Measurements from ENCODE around the gene DUS4L.

Gene DUS4L

GRCh38 chr7:107580716-107581383 lies 17.1 kb downstream of the DUS4L start:
- no peak for DNase-seq

GRCh38 chr7:107581387-107582013 lies 17.7 kb downstream of the DUS4L start:
- no peak for DNase-seq

- no peak for DNase-seq
These were observed 19.1 kb downstream of the DUS4L start for GRCh38 chr7:107582875-107583274.

GRCh38 chr7:107584716-107585115 lies 20.9 kb downstream of the DUS4L start:
- DNase-seq: no peak

DNA sequence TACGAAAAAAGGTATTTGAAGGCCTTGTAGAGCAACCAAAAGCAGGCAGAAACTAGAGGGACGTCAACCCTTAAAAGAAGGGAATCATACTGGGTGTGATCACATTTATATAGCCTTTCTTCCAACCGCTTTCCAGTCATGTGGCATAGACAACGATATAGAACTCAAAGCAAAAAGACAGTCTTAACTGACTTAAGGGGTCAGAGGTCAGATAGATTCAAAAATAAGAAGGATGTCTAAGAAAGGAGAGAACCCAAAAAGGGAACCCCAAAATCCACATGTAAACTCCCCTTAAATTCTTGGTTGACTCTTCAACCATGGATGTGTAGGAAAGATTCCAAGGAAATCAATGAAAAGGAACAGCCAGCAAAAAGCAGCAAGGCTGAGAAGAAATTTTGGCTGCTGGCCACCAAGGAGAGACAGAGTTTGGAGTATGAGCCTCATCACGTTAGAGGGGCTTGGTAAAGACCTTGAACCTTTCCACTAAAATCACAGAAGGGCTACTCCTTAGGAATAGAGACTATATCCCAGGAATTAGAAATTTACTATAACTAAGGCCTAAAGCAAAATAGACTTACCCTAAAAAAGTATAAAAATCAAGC lies 24.9 kb downstream of the DUS4L start:
- no peak for DNase-seq

DNA sequence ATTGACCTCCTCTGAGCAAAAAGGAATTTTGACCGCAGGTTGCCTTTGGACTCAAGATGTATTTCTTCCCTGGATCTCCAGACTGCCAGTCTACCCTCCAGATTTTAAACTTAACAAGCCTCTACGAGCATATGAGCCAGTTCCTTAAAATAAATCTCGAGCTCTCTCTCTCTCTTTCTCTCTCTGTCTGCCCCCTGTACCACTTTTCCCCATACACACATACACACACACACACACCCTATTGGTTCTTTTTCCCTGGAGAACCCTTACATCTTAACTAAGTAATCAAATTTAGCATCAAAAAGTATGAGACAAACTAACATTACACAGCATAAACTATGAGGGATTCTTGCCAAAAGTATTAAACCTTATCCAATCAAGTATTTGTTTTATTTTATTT lies 27.6 kb downstream of the DUS4L start:
- no peak for DNase-seq

DNA sequence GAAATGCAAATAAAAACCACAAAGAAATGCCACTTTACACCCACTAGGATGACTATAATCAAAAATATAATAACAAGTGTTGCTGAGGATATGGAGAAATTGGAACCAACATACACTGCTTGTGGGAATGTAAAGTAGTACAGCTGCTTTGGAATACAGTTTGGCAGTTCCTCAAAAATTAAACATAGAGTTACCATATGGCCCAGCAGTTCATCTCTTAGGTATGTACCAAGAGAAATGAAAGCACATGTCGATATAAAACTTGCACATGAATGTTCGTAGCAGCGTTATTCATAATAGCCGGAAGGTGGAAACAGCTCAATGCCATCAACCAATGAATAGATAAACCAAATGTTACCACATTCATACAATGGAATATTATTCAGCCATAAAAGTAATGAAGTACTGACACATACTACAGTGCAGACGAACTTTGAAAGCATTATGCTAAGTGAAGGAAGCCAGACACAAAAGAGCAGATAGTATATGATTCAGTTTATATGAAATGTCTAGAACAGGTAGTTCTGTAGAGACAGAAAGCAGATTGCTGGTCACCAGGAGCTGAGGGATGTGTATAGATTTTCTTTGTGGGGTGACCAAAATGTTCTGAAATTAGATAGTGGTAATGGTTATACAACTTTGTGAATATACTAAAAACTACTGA lies 28.7 kb downstream of the DUS4L start:
- DNase-seq: no peak

DNA sequence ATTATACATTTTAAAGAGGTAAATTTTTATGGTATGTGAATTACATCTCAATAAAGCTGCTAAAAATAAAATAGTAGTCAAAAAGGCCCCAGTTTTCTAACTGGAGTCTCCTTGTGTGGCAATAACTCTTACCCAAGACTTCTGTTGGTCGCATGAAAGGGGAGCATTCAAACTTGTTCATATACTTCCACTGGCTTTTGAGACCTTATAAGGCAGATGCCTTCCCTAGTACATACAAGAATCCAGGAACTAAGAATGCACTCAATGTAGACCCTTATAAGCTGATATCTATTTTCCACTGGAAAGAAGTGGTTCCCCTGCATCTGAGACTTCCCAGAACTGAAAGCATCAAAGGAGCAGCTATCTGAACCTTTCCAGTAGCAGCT lies 29.2 kb downstream of the DUS4L start:
- no peak for DNase-seq

DNA sequence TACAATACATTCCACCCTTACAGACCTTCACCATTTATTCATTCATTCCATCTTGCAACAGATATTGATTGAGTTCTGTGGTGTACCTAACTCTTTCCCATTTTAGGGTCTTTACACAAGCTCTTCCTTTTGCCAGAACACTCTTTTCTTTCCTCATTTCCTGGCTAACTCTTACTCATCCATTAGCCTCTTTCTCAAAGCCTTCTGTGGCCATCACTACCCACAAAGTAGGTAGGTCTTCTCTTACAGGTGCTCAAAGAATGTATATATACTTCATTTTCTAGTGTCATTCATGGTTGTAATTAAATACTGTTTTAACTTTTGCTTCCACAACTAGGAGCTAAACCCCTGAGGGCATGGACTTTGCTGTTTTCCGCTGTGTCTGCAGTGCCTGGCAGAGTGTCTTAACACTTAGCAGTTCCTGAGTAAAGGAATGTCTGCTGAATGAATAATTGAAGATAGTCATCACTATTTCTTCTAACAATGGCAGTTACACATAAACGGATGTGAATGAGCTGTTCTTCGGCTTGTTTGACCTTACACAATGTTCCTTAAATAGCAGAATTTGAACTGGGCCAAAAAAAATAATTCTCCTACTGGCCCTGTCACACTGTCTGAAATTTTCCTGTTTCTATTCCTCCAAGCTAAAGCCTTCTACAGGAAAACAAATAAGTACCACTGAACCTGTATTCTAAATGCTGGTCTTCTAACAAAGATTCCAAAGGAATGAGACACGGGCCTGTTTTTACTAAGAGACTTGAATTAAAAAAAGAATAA lies 31.4 kb downstream of the DUS4L start:
- no peak for DNase-seq

DNA sequence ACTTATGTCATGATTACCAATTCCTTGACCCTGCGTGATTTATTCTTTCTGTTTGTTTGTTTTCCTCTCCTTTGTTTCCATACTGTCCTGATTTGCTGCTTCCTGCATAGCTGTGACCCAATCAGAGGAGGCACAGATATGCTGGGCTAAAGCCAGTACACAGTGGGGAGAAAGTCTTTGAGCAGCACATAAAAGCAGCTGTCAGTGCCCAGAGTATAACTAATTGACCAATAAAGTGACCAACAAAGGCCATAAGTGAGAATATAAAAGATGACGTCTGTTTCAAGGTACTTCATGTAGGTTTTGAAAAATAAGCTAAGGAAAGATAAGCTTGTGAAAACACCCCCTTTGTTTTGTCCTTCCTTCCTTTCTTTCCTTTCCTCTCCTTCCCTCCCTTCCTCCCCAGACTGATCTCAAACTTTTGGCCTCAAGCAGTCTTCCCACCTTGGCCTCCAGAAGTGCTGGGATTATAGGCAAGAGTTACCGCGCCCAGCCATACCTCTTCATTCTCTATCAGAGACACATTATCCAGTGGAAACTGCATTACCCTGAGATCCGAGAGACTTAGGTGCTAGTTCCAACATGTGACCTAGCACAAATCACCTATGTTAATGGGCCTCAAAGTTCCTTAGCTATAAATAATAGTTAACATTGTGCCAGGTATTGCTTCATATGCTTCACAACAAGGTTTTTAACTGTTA lies 33.3 kb downstream of the DUS4L start:
- DNase-seq: no peak

DNA sequence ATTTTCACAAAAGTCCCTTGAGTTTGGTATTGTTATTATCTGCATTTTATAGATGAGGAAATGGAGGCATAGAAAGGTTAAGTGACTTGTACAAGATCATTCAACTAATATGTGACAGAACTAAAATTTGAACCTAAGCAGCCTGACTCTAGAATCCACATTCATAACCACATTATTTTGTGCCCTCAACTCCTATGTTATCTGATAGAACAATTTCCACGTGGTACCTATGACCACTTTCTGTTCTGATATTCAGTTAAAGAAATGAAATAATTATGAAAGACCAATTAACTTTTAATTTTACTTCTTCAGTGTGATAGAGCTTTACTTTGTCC lies 33.8 kb downstream of the DUS4L start:
- no peak for DNase-seq

GRCh38 chr7:107597953-107598352 lies 34.2 kb downstream of the DUS4L start:
- no peak for DNase-seq

DNA sequence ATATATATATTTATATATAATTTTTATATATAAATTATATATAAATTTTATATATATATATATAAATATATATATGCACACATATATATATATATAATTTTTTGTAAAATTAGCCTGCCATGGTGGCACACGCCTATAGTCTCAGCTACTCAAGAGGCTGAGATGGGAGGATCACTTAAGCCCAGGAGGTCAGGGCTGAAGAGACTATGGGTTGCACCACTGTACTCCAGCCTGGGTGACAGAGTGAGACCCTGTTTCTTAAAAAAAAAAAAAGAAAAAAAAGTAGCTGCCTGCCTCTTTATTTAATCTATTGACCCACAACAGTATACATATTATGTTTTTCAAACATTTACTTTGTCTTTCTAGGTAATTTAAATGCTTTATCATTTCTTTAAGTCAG lies 35.5 kb downstream of the DUS4L start:
- no peak for DNase-seq

- no peak for DNase-seq
These were observed 37.0 kb downstream of the DUS4L start for GRCh38 chr7:107600816-107601215.

DNA sequence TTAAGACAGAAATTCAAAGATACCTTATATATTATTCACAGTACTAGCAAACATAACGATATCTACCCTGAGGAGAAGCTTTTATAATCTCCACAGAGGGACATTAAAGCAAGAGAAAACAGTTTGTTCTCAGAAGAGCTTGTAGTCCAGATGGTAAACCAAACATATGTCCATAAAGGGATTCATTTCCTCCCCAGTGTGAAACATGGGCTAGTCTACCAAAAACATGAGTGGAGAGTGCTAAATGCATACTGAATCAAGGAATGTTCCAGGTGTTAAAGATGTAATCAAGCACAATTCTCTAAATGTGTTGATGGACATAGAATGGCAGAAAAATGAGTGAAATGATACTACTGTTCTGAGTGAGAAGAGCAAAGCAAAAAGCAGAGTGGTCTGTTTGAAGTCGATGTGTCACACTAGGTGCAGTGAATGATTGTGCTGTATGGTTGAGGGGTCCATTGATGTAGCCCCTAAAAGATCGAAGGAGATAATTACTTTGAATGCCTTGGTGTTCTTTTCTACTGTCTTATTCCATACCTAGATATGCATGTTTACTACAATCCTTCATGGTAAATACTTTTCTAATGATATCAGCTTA lies 41.5 kb downstream of the DUS4L start:
- DNase-seq: no peak

- no peak for DNase-seq
These were observed 42.5 kb downstream of the DUS4L start for GRCh38 chr7:107606303-107606702.

DNA sequence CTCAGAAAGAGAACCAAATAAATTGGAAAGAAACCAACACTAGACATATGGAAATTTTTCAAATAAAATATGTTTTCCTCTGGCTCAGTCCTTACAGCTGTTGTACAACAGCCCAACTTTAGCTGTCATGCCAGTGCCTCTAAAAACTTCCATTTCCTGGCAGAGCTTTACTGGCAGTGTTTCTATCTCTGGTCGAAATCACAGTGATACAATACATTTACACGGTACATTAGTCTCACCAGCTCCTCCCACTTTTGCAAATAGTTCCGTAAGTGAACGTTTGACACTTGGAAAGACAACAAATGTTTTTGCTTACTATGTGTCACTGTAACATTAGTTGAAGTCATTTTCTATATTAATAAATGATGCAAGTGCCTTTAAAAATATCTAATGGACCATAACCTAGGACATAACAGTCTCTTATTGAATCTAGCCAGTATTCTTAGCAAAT lies 46.1 kb downstream of the DUS4L start:
- no peak for DNase-seq

DNA sequence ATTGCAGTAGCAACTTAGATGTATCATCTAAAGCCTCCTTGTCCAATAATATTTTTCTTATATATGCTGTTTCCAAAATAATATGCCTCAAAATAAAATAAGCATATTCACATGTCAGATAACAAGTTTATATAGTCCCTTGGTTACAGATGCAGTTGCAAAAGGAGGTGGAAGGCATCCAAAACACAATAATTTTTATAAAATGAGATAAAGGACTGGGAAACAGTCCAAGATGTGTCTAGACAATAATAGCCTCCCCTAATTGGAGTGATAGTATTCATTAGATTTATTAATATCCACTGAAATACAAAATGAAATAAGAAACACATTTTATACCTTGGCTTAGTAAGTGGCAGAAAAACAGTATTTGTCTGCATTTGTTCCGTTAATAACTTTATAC lies 46.6 kb downstream of the DUS4L start:
- DNase-seq: no peak

GRCh38 chr7:107613439-107613838 lies 49.7 kb downstream of the DUS4L start:
- DNase-seq: no peak

DNA sequence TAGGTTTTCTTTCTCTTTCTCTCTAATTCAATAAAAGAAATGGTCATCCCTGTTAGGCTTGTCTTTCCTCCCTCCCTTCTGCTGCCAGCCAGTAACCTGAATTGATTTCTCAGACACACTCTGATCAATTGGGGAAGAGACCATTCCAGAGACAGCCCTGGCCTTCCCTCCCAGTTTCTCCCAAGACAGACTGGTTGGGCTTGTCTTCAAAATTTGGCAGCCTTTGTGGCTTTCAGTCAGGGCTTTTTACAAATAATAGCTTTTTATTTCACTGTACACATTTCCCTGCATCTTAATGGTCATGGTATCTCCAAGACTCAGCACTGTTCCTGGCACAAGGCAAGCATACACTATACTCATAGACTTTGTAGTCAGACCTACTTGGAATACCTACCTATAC lies 50.2 kb downstream of the DUS4L start:
- no peak for DNase-seq

DNA sequence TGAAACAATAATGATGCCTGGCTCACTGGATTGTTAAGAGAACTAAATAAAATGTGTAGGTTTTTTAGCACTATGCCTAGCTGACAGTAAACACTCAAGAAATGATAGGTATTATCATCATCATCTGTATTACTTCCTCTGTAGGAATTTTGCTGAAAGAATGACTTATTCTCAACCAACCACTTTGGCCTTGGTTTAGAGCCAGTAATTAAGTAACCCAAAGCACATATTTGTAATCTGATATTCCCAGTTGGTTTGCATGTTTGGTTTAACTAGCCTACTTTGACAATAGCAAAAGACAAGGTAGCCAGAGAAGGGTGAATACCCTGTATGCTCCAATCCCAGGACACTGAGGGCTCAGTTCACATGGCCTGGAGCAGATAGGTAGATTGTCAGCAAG lies 50.7 kb downstream of the DUS4L start:
- no peak for DNase-seq
